Hepatocyte (in vitro differentiated cells): ENCODE results near the gene CDH4. TPM values are rescaled to one million over a fixed set of nuclear protein-coding genes. Genes with fewer than 3 reads are reported as not detected.

Experiments
- DNase-seq: peaks from one replicate; pipeline ENCODE4 v3.0.0-alpha.2; 2016; ENCODE audit warnings: low spot score
- H2AFZ ChIP-seq: fragments of 200-600 bp; sonication (generic); 2 replicates; pipeline ENCODE4 v1.6.0; 2016; ENCODE audit warnings: antibody characterized with exemption, mild to moderate bottlenecking
- H3K27ac ChIP-seq: fragments of 200-600 bp; sonication (generic); 2 replicates; pipeline ENCODE4 v1.5.1; 2016; ENCODE audit warnings: mild to moderate bottlenecking
- H3K27me3 ChIP-seq: fragments of 200-600 bp; sonication (generic); 2 replicates; pipeline ENCODE4 v1.6.1; 2016
- H3K36me3 ChIP-seq: fragments of 200-600 bp; sonication (generic); replicated peaks from 2 replicates; pipeline ENCODE4 v1.5.1; 2016; ENCODE audit warnings: low read depth; ENCODE audit not compliant: insufficient read depth
- H3K4me1 ChIP-seq: fragments of 200-600 bp; sonication (generic); 2 replicates; pipeline ENCODE4 v1.5.1; 2016; ENCODE audit warnings: mild to moderate bottlenecking, moderate library complexity; ENCODE audit not compliant: insufficient read depth
- H3K4me2 ChIP-seq: fragments of 200-600 bp; sonication (generic); 2 replicates; pipeline ENCODE4 v1.6.0; 2016
- H3K4me3 ChIP-seq: fragments of 200-600 bp; sonication (generic); 2 replicates; pipeline ENCODE4 v1.5.1; 2016; ENCODE audit warnings: mild to moderate bottlenecking
- H3K79me2 ChIP-seq: fragments of 200-600 bp; sonication (generic); 2 replicates; pipeline ENCODE4 v1.6.0; 2017; ENCODE audit warnings: mild to moderate bottlenecking
- H3K9me2 ChIP-seq: fragments of 200-600 bp; sonication (generic); replicated peaks from 2 replicates; pipeline ENCODE4 v1.6.0; 2017; ENCODE audit warnings: mild to moderate bottlenecking; ENCODE audit not compliant: insufficient read depth
- H3K9me3 ChIP-seq: fragments of 200-600 bp; sonication (generic); 2 replicates; pipeline ENCODE4 v1.5.1; 2016; ENCODE audit warnings: low read depth, mild to moderate bottlenecking
- H4K20me1 ChIP-seq: fragments of 200-600 bp; sonication (generic); 2 replicates; pipeline ENCODE4 v1.6.0; 2016; ENCODE audit warnings: mild to moderate bottlenecking; ENCODE audit not compliant: insufficient read depth, poor library complexity, severe bottlenecking
- EZH2 ChIP-seq: fragments of 200-600 bp; sonication (generic); IDR thresholded peaks from 2 replicates; pipeline ENCODE4 v1.6.1; 2016; ENCODE audit warnings: antibody characterized with exemption, mild to moderate bottlenecking, borderline replicate concordance
- EZH2phosphoT487 ChIP-seq: fragments of 200-600 bp; sonication (generic); IDR thresholded peaks from one replicate; pipeline ENCODE4 v1.6.1; 2018; ENCODE audit warnings: antibody characterized with exemption, mild to moderate bottlenecking, low read depth, moderate library complexity; ENCODE audit not compliant: unreplicated experiment, severe bottlenecking
- WGBS: methylation state at CpG from one replicate; pipeline ENCODE4 v1.1.6; 2016; ENCODE audit warnings: low lambda C conversion rate; ENCODE audit errors: missing lambda C conversion rate; 5-methylcytosine and 5-hydroxymethylcytosine counted together
- polyA plus RNA-seq: library from polyadenylated mRNA; unstranded; fragments of >200 nt; fragmentation: Nextera tagmentation; extraction: Ambion mirVana; gene quantifications from 2 replicates; pipeline ENCODE4 v1.2.1, GENCODE V29; 2016
- total RNA-seq: library from RNA; depleted of rRNA; stranded (reverse); fragments of >200 nt; gene quantifications from 2 replicates; pipeline ENCODE4 v1.2.3, GENCODE V29; 2014
- TF ChIP-seq, protein P1 (sequence below): fragments of 200-600 bp; sonication (generic); IDR thresholded peaks from 2 replicates; pipeline ENCODE4 v1.5.1; 2016; ENCODE audit warnings: antibody characterized with exemption, mild to moderate bottlenecking; ENCODE audit not compliant: poor library complexity

The CDH4 gene
- total and polyA plus RNA-seq, 2 experiments from 2014 or later = 0.53 to 0.73 TPM

DNA sequence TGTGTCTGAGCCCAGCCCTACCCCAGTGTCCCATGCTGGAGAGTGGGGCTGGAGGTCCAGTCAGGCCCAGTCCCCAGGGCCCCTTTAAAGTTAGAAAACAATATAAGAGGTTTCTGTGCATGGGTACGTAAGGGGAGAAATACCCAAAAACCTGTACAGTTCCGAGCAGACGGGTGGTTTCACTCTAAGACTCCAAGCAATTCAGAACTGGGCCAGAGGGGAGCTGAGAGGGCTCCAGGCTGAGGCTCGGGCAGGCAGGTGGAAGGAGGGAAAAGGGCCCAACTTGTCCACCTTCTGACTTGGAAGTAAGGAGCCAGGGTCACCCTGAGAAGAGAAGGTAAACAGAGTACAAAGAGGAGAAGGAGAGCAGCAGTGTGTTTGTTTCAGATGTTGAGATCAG is 296.0 kb downstream of the CDH4 start:
- H3K79me2 ChIP-seq = no peaks in the 10 kb centered on the region
- no peaks in the 10 kb centered on the region for H3K36me3 ChIP-seq
- H2AFZ ChIP-seq = no peak overlapping the region
- no peak overlapping the region for H3K4me3 ChIP-seq
- TF ChIP-seq, protein P1, sequence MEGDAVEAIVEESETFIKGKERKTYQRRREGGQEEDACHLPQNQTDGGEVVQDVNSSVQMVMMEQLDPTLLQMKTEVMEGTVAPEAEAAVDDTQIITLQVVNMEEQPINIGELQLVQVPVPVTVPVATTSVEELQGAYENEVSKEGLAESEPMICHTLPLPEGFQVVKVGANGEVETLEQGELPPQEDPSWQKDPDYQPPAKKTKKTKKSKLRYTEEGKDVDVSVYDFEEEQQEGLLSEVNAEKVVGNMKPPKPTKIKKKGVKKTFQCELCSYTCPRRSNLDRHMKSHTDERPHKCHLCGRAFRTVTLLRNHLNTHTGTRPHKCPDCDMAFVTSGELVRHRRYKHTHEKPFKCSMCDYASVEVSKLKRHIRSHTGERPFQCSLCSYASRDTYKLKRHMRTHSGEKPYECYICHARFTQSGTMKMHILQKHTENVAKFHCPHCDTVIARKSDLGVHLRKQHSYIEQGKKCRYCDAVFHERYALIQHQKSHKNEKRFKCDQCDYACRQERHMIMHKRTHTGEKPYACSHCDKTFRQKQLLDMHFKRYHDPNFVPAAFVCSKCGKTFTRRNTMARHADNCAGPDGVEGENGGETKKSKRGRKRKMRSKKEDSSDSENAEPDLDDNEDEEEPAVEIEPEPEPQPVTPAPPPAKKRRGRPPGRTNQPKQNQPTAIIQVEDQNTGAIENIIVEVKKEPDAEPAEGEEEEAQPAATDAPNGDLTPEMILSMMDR = no peak
- TF ChIP-seq EZH2 = no peak
- no peak for TF ChIP-seq EZH2phosphoT487
- H3K9me2 ChIP-seq = no peaks in the 10 kb centered on the region
- no peaks in the 10 kb centered on the region for H3K27me3 ChIP-seq
- no peak for DNase-seq
- 79% methylated on average over 4 of the region's 4 CpGs for WGBS
- no peaks in the 10 kb centered on the region for H3K9me3 ChIP-seq
- H4K20me1 ChIP-seq = no peaks in the 10 kb centered on the region
- no peak overlapping the region for H3K4me2 ChIP-seq
- H3K27ac ChIP-seq = no peak overlapping the region
- H3K4me1 ChIP-seq = no peaks in the 10 kb centered on the region

DNA sequence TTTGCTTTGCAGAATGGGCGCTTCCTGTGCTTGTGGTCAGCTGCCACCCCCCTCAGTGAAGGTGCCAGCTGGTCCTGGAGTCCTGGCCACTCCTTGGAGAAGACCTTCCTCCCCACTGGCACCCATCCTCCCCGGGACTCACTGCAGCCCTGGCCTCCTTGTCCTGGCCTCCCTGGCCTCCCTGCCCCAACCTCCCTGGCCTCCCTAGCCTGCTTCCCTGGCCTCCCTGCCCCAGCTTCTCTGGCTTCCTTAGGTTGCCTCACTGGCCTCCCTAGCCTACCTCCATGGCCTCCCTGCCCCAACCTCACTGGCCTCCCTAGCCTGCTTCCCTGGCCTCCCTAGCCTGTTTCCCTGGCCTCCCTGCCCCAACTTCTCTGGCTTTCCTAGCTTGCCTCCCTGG is 297.8 kb downstream of the CDH4 start:
- Histone ChIP-seq H3K36me3 (no peaks in the 10 kb centered on the region), H3K4me1 (no peaks in the 10 kb centered on the region), H2AFZ (no peak overlapping the region), H3K79me2 (no peaks in the 10 kb centered on the region), H3K4me2 (no peak overlapping the region), H3K9me2 (no peaks in the 10 kb centered on the region), H3K9me3 (no peaks in the 10 kb centered on the region), H3K27me3 (no peaks in the 10 kb centered on the region), H3K27ac (no peak overlapping the region), H3K4me3 (no peak overlapping the region), H4K20me1 (no peaks in the 10 kb centered on the region)
- TF ChIP-seq EZH2 (no peak), EZH2phosphoT487 (no peak)
- TF ChIP-seq, protein P1 = no peak
- no peak for DNase-seq
- WGBS = 100% methylated on average over 2 of the region's 2 CpGs

DNA sequence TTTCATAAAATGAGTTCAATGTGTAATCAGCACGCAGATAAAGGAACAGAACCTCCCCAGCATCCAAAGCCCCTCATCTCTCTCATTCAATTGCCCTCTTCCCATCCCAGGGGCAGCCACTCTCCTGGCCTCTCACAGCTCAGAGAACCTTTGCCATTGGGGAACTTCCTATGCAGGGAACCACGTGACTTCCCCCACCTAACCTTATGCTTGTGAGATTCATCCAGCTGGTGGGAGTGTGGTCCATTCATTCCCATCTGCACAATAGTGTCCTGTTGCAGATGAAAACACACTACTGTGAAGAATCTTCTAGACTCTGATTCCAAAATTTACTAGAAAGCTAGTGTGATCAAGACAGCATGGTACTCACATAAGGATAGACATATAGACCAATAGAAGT is 299.3 kb downstream of the CDH4 start:
- TF ChIP-seq EZH2 (no peak), EZH2phosphoT487 (no peak)
- TF ChIP-seq, protein P1 = no peak
- no peak for DNase-seq
- Histone ChIP-seq H3K4me3 (no peak overlapping the region), H3K36me3 (no peaks in the 10 kb centered on the region), H3K27me3 (no peaks in the 10 kb centered on the region), H3K9me2 (no peaks in the 10 kb centered on the region), H3K79me2 (no peaks in the 10 kb centered on the region), H4K20me1 (no peaks in the 10 kb centered on the region), H3K4me1 (no peaks in the 10 kb centered on the region), H3K4me2 (no peak overlapping the region), H3K9me3 (no peaks in the 10 kb centered on the region), H3K27ac (no peak overlapping the region), H2AFZ (no peak overlapping the region)
- 82% methylated on average over 2 of the region's 2 CpGs for WGBS

DNA sequence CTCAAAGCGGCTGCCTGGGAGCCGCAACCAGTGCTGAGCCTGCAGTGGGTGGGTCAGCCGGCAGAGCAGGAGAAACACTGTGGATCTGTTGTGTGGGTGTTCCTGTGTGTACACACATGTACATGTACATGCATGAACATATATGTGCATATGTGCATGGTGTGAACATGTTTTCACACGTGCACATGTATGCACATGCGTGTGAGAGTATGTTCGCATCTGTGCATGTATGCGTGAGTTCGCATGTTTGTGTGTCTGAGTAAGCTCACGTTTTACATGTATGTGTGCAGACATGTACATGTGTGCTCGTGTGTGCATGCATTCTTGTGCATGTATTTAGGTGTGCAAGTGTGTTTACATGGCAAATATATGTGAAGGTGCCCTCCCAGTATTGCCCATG is 302.6 kb downstream of the CDH4 start:
- Histone ChIP-seq H3K27ac (no peak overlapping the region), H3K4me2 (no peak overlapping the region), H3K4me3 (no peak overlapping the region), H4K20me1 (no peaks in the 10 kb centered on the region), H3K4me1 (no peaks in the 10 kb centered on the region), H3K36me3 (no peaks in the 10 kb centered on the region), H3K9me2 (no peaks in the 10 kb centered on the region), H2AFZ (no peak overlapping the region), H3K79me2 (no peaks in the 10 kb centered on the region), H3K27me3 (no peaks in the 10 kb centered on the region), H3K9me3 (no peaks in the 10 kb centered on the region)
- TF ChIP-seq EZH2 (no peak), EZH2phosphoT487 (no peak)
- TF ChIP-seq, protein P1 = no peak
- WGBS = 94% methylated on average over 10 of the region's 10 CpGs
- no peak for DNase-seq
